K562 (cell line): ENCODE results near the gene PLXDC2. TPM values are rescaled to one million over a fixed set of nuclear protein-coding genes. Genes with fewer than 3 reads are reported as not detected.

Experiments used
- ATAC-seq: fragments of 200-7000 bp; cut with Tn5 transposase; 3 replicates; pipeline ENCODE4 v1.9.1; 2020; ENCODE audit warnings: moderate library complexity
- BruUV-seq: library from RNA; stranded (reverse); fragments of 400-500 nt; replicated peaks from 2 replicates; lab custom pipeline; 2021; lab: Mats Ljungman, UMichigan
- CTCF ChIA-PET: fragments of 300-600 bp; formaldehyde crosslinking; extraction: SDS; loops from one replicate; lab custom pipeline; 2021; ENCODE audit warnings: low intra/inter-chr PET ratio; lab: Yijun Ruan, JAX
- POLR2A ChIA-PET: fragments of 300-600, 350-650 bp; sonication (Branson Sonifier 250); formaldehyde crosslinking; extraction: SDS; loops from one replicate; lab custom pipeline; 2021; ENCODE audit warnings: antibody characterized with exemption, inconsistent platforms; lab: Yijun Ruan, JAX
- DNase-seq, 4 experiments: peaks; one replicate each; pipeline versions ENCODE4 v3.0.0 to v3.0.0-alpha.2; 2011 to 2018; ENCODE audit warnings: low spot score in 3 of 4, mixed read lengths in 3 of 4; ENCODE audit errors: extremely low read depth in 1 of 4
- FAIRE-seq: peaks from 2 replicates; lab custom pipeline; 2011; peaks lifted over from hg19 to GRCh38; lab: Jason Lieb, UNC
- H2AFZ ChIP-seq: 2 replicates; pipeline ENCODE4 v1.6.0; 2011; ENCODE audit warnings: low read depth, low read length, control low read depth, inconsistent platforms
- H3K27ac ChIP-seq: fragments of 200-600 bp; 3 replicates; pipeline ENCODE4 v1.8.0; 2011; ENCODE audit warnings: low read depth, mild to moderate bottlenecking, control low read depth, inconsistent platforms, low read length, moderate library complexity, mixed read lengths; ENCODE audit errors: extremely low read depth
- H3K27me3 ChIP-seq, 2 experiments: fragments of 300-600 bp in 1 of 2; 2 replicates in 1 of 2; 3 replicates in 1 of 2; pipeline versions ENCODE4 v1.6.0 to v1.8.0; 2011; ENCODE audit warnings: inconsistent platforms in 2 of 2, low read length in 2 of 2, mild to moderate bottlenecking in 1 of 2, mixed read lengths in 1 of 2, moderate library complexity in 1 of 2; ENCODE audit not compliant: control insufficient read depth in 2 of 2, insufficient read depth in 2 of 2
- H3K36me3 ChIP-seq: fragments of 300-600 bp; 3 replicates; pipeline ENCODE4 v1.8.0; 2011; ENCODE audit warnings: mild to moderate bottlenecking, low read length, inconsistent platforms; ENCODE audit not compliant: control insufficient read depth, insufficient read depth
- H3K4me1 ChIP-seq, 2 experiments: fragments of 200-600 bp in 1 of 2; replicated peaks in 1 of 2; 2 replicates in 1 of 2; 3 replicates in 1 of 2; pipeline versions ENCODE4 v1.5.1 to v1.8.0; 2011; ENCODE audit warnings: inconsistent platforms in 2 of 2, low read length in 2 of 2, mild to moderate bottlenecking in 1 of 2, mixed read lengths in 1 of 2, moderate library complexity in 1 of 2; ENCODE audit not compliant: control insufficient read depth in 2 of 2, insufficient read depth in 2 of 2
- H3K4me2 ChIP-seq: 2 replicates; pipeline ENCODE4 v1.6.1; 2011; ENCODE audit warnings: low read length, control low read depth, inconsistent platforms, mixed read lengths; ENCODE audit not compliant: insufficient read depth
- H3K4me3 ChIP-seq: fragments of 200-600 bp; sonication (generic), shearing (Covaris generic); 2 replicates; pipeline ENCODE4 v1.5.1; 2016; ENCODE audit warnings: control low read depth, inconsistent platforms
- H3K79me2 ChIP-seq: fragments of 200-600 bp; 3 replicates; pipeline ENCODE4 v1.8.0; 2011; ENCODE audit warnings: low read length, inconsistent platforms; ENCODE audit not compliant: control insufficient read depth, insufficient read depth
- H3K9ac ChIP-seq, 2 experiments: 2 replicates each; pipeline versions ENCODE4 v1.6.0 to v1.6.1; 2011; ENCODE audit warnings: low read depth in 2 of 2, low read length in 2 of 2, control low read depth in 1 of 2, inconsistent platforms in 1 of 2, mild to moderate bottlenecking in 1 of 2, mixed read lengths in 1 of 2; ENCODE audit not compliant: insufficient read depth in 1 of 2
- H3K9me1 ChIP-seq: one replicate; pipeline ENCODE4 v1.6.0; 2011; ENCODE audit warnings: inconsistent platforms, mild to moderate bottlenecking, low read length, moderate library complexity; ENCODE audit not compliant: control insufficient read depth, insufficient read depth
- H3K9me3 ChIP-seq: replicated peaks from 2 replicates; pipeline ENCODE4 v1.5.1; 2011; ENCODE audit warnings: low read depth, low read length, inconsistent platforms; ENCODE audit not compliant: control insufficient read depth, insufficient read depth
- H4K20me1 ChIP-seq: replicated peaks from 2 replicates; pipeline ENCODE4 v1.6.1; 2011; ENCODE audit warnings: low read length, inconsistent platforms, mixed read lengths; ENCODE audit not compliant: control insufficient read depth, insufficient read depth
- ARID1B ChIP-seq: fragments of 450-650 bp; IDR thresholded peaks from 2 replicates; pipeline ENCODE4 v1.6.1; 2016; ENCODE audit warnings: antibody characterized with exemption, mild to moderate bottlenecking, inconsistent platforms
- CEBPB ChIP-seq: fragments of 450-650 bp; IDR thresholded peaks from 2 replicates; pipeline ENCODE4 v1.6.1; 2016; ENCODE audit warnings: missing genetic modification characterization, missing compliant biosample characterization
- HBP1 ChIP-seq: fragments of 450-650 bp; formaldehyde crosslinking; IDR thresholded peaks from 2 replicates; pipeline ENCODE4 v1.4.0; 2022; ENCODE audit warnings: missing genetic modification characterization
- KLF10 ChIP-seq: fragments of 250-450 bp; sonication (Bioruptor Pico); IDR thresholded peaks from 2 replicates; pipeline ENCODE4 v1.6.1; 2021; ENCODE audit warnings: matching md5 sums
- SIRT6 ChIP-seq: IDR thresholded peaks from one replicate; pipeline ENCODE4 v1.6.1; 2012; ENCODE audit warnings: low read depth, mild to moderate bottlenecking, control low read depth, inconsistent platforms, low read length, moderate library complexity
- TBL1XR1 ChIP-seq, 2 experiments: IDR thresholded peaks; 2 replicates each; pipeline ENCODE4 v1.6.1; 2012; ENCODE audit warnings: improper control_type of control experiment in 2 of 2, low read length in 2 of 2, mild to moderate bottlenecking in 1 of 2
- USF1 ChIP-seq: sonication (generic); formaldehyde crosslinking; IDR thresholded peaks from 2 replicates; pipeline ENCODE4 v1.9.0; 2022; ENCODE audit warnings: mild to moderate bottlenecking, missing genetic modification reagents
- ZFX ChIP-seq: sonication (generic); formaldehyde crosslinking; IDR thresholded peaks from 2 replicates; pipeline ENCODE4 v1.8.0; 2022; ENCODE audit warnings: mild to moderate bottlenecking, missing genetic modification reagents, moderate library complexity
- ZNF707 ChIP-seq: fragments of 250-450 bp; sonication (Bioruptor Pico); conservative IDR thresholded peaks from 2 replicates; pipeline ENCODE4 v1.8.0; 2022; ENCODE audit warnings: inconsistent platforms, mild to moderate bottlenecking, moderate library complexity
- WGBS: fragments of 100-300 bp; shearing (Covaris generic); methylation state at CpG from one replicate; pipeline ENCODE4 v1.1.6; 2016; ENCODE audit warnings: low coverage, mixed read lengths; ENCODE audit not compliant: insufficient coverage; ENCODE audit errors: missing lambda C conversion rate; 5-methylcytosine and 5-hydroxymethylcytosine counted together
- in situ Hi-C: fragments of 300-500 bp; cut with MboI; formaldehyde crosslinking; loops from 4 replicates; pipeline ENCODE4 v1.15.0; 2018; ENCODE audit warnings: inconsistent platforms, mixed read lengths
- intact Hi-C: fragments of 100-400 bp; cut with micrococcal nuclease; formaldehyde crosslinking; loops from 2 replicates; pipeline ENCODE4 v1.14.2; 2022
- polyA plus RNA-seq, 8 experiments: library from polyadenylated mRNA; depleted of rRNA in 4 of 8; stranded (reverse) in 5 of 8; unstranded in 3 of 8; fragments of >200 nt; fragmentation: Nextera tagmentation in 2 of 8; fragmentation: Illumina TruSeq in 1 of 8; extraction: Ambion mirVana in 2 of 8; extraction: Trizol in 1 of 8; gene quantifications; 2 replicates each; pipeline versions ENCODE4 v1.2.1 to v1.2.3, GENCODE V29; 2011 to 2014; ENCODE audit warnings: inconsistent platforms in 1 of 8, missing spikeins in 1 of 8
- total RNA-seq, 7 experiments: library from RNA; depleted of rRNA in 6 of 7; stranded (reverse); fragments of >200 nt in 6 of 7; fragmentation: Illumina TruSeq in 2 of 7; extraction: Trizol in 2 of 7; gene quantifications; 2 replicates each; pipeline versions ENCODE4 v1.2.1 to v1.2.3, GENCODE V29; 2011 to 2021; ENCODE audit warnings: low replicate concordance in 1 of 7
- TF ChIP-seq, protein P1 (sequence below): fragments of 450-650 bp; IDR thresholded peaks from 2 replicates; pipeline ENCODE4 v1.6.1; 2016; ENCODE audit warnings: low read depth

Gene PLXDC2
- total and polyA plus RNA-seq, 9 of the 15 experiments (the other 6 are each of a cell fraction or from before 2014, with no cell fraction given): 0.01 to 0.33 (median 0.10) TPM; not detected in 3

DNA sequence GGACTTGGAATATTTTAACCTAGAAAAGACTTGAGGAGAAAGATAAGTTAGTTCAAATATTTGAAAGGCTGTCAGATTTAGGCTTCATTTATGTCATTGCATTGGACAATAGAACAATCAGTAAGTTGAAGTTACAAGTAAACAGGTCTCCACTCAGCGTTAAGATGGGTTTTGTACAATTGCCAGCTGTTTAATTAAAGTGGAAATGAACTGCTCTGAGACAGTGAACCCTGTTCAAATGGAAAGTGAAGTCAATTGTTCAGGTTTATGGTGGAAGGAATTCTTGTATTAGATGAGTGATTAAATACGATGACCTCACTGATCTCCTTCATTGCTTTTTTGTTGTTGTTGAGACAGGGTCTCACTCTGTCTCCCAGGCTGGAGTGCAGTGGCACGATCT, 151.7 kb downstream of the PLXDC2 start:
- ChIA-PET POLR2A (no interaction called here), CTCF (no interaction called here)
- intact Hi-C loops: no loop called here
- no peak overlapping the region for H3K4me3 ChIP-seq
- DNase-seq (no peak), FAIRE-seq (no peak), ATAC-seq (no peak)
- no peaks in the 10 kb centered on the region for H3K9me1 ChIP-seq
- 0% methylated on average over 3 of the region's 3 CpGs for WGBS
- in situ Hi-C loops: no loop called here
- no peaks in the 10 kb centered on the region for H3K36me3 ChIP-seq
- no peaks in the 10 kb centered on the region for H3K79me2 ChIP-seq
- H3K4me2 ChIP-seq: no peak overlapping the region
- H3K27me3 ChIP-seq: no peaks in the 10 kb centered on the region
- BruUV-seq: no TSS peak
- H4K20me1 ChIP-seq: no peaks in the 10 kb centered on the region
- H2AFZ ChIP-seq: no peak overlapping the region
- H3K9me3 ChIP-seq: no peaks in the 10 kb centered on the region
- no peak overlapping the region for H3K9ac ChIP-seq
- no peak for TF ChIP-seq TBL1XR1 (IDR thresholded peaks at IDR 0.05; ENCODE audit: low read length in 2 of 2)
- TF ChIP-seq ARID1B: no peak
- TF ChIP-seq USF1 (CRISPR knock-in tag): no peak
- no peak for TF ChIP-seq KLF10 (CRISPR knock-in tag)
- TF ChIP-seq ZNF707 (CRISPR knock-in tag): no peak
- TF ChIP-seq HBP1 (CRISPR knock-in tag): no peak
- TF ChIP-seq SIRT6: no peak
- TF ChIP-seq, protein P1, sequence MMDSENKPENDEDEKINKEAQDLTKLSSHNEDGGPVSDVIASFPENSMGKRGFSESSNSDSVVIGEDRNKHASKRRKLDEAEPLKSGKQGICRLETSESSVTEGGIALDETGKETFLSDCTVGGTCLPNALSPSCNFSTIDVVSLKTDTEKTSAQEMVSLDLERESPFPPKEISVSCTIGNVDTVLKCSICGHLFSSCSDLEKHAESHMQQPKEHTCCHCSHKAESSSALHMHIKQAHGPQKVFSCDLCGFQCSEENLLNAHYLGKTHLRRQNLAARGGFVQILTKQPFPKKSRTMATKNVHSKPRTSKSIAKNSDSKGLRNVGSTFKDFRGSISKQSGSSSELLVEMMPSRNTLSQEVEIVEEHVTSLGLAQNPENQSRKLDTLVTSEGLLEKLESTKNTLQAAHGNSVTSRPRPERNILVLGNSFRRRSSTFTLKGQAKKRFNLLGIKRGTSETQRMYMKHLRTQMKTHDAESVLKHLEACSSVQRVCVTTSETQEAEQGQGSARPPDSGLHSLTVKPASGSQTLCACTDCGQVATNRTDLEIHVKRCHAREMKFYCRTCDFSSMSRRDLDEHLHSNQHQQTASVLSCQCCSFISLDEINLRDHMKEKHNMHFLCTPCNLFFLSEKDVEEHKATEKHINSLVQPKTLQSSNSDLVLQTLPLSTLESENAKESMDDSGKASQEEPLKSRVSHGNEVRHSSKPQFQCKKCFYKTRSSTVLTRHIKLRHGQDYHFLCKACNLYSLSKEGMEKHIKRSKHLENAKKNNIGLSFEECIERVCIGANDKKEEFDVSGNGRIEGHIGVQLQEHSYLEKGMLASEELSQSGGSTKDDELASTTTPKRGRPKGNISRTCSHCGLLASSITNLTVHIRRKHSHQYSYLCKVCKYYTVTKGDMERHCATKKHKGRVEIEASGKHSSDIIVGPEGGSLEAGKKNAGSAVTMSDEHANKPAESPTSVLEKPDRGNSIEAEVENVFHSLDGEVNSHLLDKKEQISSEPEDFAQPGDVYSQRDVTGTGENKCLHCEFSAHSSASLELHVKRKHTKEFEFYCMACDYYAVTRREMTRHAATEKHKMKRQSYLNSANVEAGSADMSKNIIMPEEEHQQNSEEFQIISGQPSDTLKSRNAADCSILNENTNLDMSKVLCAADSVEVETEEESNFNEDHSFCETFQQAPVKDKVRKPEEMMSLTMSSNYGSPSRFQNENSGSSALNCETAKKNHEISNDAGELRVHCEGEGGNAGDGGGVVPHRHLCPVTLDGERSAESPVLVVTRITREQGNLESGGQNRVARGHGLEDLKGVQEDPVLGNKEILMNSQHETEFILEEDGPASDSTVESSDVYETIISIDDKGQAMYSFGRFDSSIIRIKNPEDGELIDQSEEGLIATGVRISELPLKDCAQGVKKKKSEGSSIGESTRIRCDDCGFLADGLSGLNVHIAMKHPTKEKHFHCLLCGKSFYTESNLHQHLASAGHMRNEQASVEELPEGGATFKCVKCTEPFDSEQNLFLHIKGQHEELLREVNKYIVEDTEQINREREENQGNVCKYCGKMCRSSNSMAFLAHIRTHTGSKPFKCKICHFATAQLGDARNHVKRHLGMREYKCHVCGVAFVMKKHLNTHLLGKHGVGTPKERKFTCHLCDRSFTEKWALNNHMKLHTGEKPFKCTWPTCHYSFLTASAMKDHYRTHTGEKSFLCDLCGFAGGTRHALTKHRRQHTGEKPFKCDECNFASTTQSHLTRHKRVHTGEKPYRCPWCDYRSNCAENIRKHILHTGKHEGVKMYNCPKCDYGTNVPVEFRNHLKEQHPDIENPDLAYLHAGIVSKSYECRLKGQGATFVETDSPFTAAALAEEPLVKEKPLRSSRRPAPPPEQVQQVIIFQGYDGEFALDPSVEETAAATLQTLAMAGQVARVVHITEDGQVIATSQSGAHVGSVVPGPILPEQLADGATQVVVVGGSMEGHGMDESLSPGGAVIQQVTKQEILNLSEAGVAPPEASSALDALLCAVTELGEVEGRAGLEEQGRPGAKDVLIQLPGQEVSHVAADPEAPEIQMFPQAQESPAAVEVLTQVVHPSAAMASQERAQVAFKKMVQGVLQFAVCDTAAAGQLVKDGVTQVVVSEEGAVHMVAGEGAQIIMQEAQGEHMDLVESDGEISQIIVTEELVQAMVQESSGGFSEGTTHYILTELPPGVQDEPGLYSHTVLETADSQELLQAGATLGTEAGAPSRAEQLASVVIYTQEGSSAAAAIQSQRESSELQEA: no peak
- no peak for TF ChIP-seq ZFX (CRISPR knock-in tag)
- no peak for TF ChIP-seq CEBPB (tag)
- H3K27ac ChIP-seq: no peak overlapping the region
- H3K4me1 ChIP-seq: no peaks in the 10 kb centered on the region
